Right lobe of liver (tissue), 6 donors: ENCODE measurements around the gene MRPL14. TPM values are rescaled to one million over a fixed set of nuclear protein-coding genes. Genes with fewer than 3 reads are reported as not detected.

Source experiments
- ATAC-seq, 4 donors: fragments of 200-7000 bp; cut with Tn5 transposase; one replicate each; pipeline ENCODE4 v1.9.1; 2020; ENCODE audit warnings: mild to moderate bottlenecking in 4 of 4, moderate library complexity in 4 of 4
- DNase-seq, 3 donors: peaks; one replicate each; pipeline ENCODE4 v3.0.0-alpha.2; 2020
- H3K27ac ChIP-seq, 3 donors: fragments of 200-600 bp; one replicate each; pipeline ENCODE4 v1.8.0; 2022
- H3K27me3 ChIP-seq, 2 donors: fragments of 200-600 bp; one replicate each; pipeline ENCODE4 v1.8.0; 2022
- H3K36me3 ChIP-seq, 4 donors: fragments of 200-600 bp; sonication (generic) in 1 of 4; one replicate each; pipeline versions ENCODE4 v1.5.1 to v1.8.0; 2017 to 2022; ENCODE audit warnings: control low read depth in 1 of 4
- H3K4me1 ChIP-seq, 4 donors: fragments of 200-600 bp; sonication (generic) in 1 of 4; one replicate each; pipeline versions ENCODE4 v1.5.1 to v1.8.0; 2017 to 2022; ENCODE audit warnings: control low read depth in 1 of 4
- H3K4me3 ChIP-seq, 3 donors: fragments of 200-600 bp; one replicate each; pipeline ENCODE4 v1.8.0; 2022
- H3K9me3 ChIP-seq, 4 donors: fragments of 200-600 bp; sonication (generic) in 1 of 4; one replicate each; pipeline versions ENCODE4 v1.5.1 to v1.8.0; 2017 to 2022; ENCODE audit warnings: control low read depth in 1 of 4
- CTCF ChIP-seq, 4 donors: fragments of 200-600 bp in 3 of 4; fragments of 450-650 bp in 1 of 4; IDR thresholded peaks; one replicate each; pipeline versions ENCODE4 v1.5.1 to v1.8.0; 2016 to 2022; ENCODE audit warnings: antibody characterized with exemption in 4 of 4, mild to moderate bottlenecking in 2 of 4
- POLR2A ChIP-seq: fragments of 450-650 bp; IDR thresholded peaks from one replicate; pipeline ENCODE4 v1.6.1; 2017; ENCODE audit warnings: antibody characterized with exemption, mild to moderate bottlenecking
- WGBS: methylation state at CpG from one replicate; pipeline ENCODE4 v1.1.6; 2018; ENCODE audit warnings: low coverage, low lambda C conversion rate; ENCODE audit not compliant: insufficient coverage; ENCODE audit errors: missing lambda C conversion rate; 5-methylcytosine and 5-hydroxymethylcytosine counted together
- intact Hi-C, 2 donors: fragments of 100-400 bp; cut with DNase I; formaldehyde crosslinking; loops; one replicate each; pipeline versions ENCODE4 v1.11.2 to v1.14.1; 2022
- total RNA-seq, 6 experiments: library from RNA; depleted of rRNA in 2 of 6; stranded (reverse); fragments of >200 nt in 2 of 6; fragmentation: NEBNext Ultra II Directional in 3 of 6; extraction: Animal tissue kit (Norgen Biotek cat#: 25700) in 3 of 6; gene quantifications; one replicate each; pipeline versions ENCODE4 v1.1.0 to v1.2.4, GENCODE V29; 2016 to 2023
- donor health status: DM: no; HTN: yes; CAD: no.
- donor health status: DM: no; HTN: no; CAD: no.
- donor health status: DM: no; HTN: no; CAD: no.
- donor health status: DM: no; HTN: yes; CAD: no.
- donor health status: DM: no; HTN: yes; CAD: no.

MRPL14 gene
- total RNA-seq, 6 experiments from 2014 or later = 26.5 to 70.0 (median 35.4) TPM

DNA sequence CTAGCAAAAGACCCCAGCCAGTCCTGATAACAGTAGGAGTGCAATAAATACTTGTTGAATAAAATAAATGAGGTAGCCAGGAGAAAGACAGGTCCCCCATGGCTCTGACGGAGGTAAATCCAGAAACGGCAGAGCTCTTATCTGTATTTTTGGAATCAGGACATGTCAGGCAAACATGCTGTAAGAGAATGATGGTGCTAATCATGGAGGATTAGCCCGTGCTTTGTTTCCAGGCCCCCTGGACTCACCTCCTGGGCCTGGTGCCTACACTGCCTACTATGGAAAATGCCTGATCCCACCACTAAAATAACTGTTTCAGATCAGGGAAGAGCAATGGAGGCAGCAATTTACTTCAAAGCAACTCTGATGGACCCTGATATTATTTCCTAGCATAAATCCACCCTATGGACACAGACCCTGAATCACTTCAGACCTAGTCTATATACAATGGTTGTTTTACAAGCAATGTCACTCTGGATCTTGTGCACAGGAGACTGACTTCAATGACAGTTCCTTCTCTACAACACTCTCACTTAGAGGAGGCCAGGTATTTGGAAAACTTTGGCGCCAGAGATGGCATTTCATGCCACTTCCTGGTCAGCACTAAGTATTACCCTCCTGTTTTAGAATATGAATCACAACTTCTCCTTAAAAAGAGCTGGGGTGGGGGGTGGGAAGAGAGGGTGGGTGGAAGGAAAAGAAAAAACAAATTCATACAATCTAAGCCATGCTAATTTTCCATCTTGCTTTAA lies 6.4 kb downstream of the MRPL14 start:
- intact Hi-C loops = no loop called here
- Histone ChIP-seq H3K36me3 (no peaks in the 10 kb centered on the region), H3K4me3 (no peak overlapping the region), H3K4me1 (peaks cover 0 to 78% (median 38%) of the 10 kb centered on the region in 4 donors), H3K27ac (no peak overlapping the region), H3K9me3 (no peaks in the 10 kb centered on the region), H3K27me3 (no peaks in the 10 kb centered on the region)
- TF ChIP-seq POLR2A (no peak), CTCF (IDR thresholded peaks at IDR 0.05) (no peak)
- DNase-seq = no peak
- WGBS = 54% methylated on average over 4 of the region's 4 CpGs
- no peak for ATAC-seq

DNA sequence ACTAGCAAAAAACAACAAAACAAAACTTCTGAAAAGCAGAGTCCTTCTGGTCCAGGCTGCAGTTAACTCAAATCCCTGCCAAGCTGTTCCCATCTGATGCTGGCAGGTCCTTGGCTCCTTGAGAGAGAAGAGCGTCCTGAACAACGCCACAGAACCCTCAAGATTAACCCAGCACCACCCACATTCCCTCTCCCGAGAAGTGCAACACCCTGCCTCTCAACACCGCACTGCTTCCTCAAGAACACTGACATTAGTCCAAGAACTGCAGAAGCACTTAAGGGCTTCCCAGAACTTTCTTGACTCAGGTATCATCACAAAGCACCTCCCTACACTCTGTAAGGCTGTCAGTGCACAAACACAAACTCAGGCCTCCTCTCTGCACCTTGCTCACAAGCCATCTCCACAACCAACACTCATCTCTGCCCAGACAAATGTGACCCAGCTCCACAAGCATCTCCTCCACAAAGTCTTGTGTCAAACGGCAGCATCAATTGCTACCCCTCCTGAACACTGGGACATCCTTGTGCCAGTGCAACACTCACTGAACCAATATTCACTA lies 7.5 kb downstream of the MRPL14 start:
- H3K27ac ChIP-seq = no peak overlapping the region
- DNase-seq (no peak), ATAC-seq (no peak)
- intact Hi-C loops = no loop called here
- no peak overlapping the region for H3K4me3 ChIP-seq
- no peaks in the 10 kb centered on the region for H3K9me3 ChIP-seq
- TF ChIP-seq POLR2A (no peak), CTCF (IDR thresholded peaks at IDR 0.05) (no peak)
- 77% methylated on average over 5 of the region's 5 CpGs for WGBS
- H3K4me1 ChIP-seq = peaks cover 0 to 71% (median 34%) of the 10 kb centered on the region in 4 donors
- no peaks in the 10 kb centered on the region for H3K36me3 ChIP-seq
- no peaks in the 10 kb centered on the region for H3K27me3 ChIP-seq

DNA sequence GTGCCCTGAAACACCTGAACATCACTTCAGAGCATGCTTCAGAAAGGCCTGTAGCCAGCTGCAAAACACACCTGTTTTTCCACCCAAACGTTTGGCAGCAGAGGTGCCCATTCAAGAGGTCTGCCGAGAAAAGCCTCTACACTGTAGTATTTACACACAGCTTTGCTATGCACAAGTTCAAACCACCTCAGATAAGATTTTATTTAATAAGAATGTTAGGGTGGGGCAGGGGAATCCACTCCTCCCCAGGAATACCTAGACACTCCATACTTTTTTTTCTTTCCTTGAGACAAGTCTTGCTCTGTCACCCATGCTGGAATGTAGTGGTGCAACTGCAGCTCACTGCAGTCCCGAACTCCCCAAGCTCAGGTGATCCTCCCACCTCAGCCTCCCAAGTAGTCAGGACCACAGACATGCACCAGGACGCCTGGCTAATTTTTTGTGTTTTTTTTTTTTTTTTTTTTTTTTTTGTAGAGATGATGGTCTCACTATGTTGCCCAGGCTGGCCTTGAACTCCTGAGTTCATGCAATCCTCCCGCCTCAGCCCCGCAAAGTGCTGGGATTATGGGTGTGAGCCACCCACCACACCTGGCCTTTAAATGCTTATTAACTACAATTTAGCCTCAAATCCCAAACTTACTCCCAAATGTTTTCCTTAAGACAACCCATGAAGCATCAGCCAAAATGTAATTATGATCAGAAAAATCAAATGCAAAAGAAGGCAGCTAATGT lies 9.7 kb downstream of the MRPL14 start:
- Histone ChIP-seq H3K36me3 (peaks cover 0 to 10% (median 2%) of the 10 kb centered on the region in 4 donors), H3K9me3 (no peaks in the 10 kb centered on the region), H3K27me3 (no peaks in the 10 kb centered on the region), H3K27ac (peak overlapping the region in 2 of 3 donors; percentile 13 to 53), H3K4me1 (peaks cover 0 to 55% (median 26%) of the 10 kb centered on the region in 4 donors), H3K4me3 (no peak overlapping the region)
- TF ChIP-seq CTCF (IDR thresholded peaks at IDR 0.05) = no peak
- no peak for TF ChIP-seq POLR2A
- DNase-seq (no peak), ATAC-seq (peak; percentile 18 to 69 (median 46))
- intact Hi-C loops = no loop called here
- WGBS = 20% methylated on average over 6 of the region's 6 CpGs

- intact Hi-C loops = no loop called here
- peak in 1 of 3 donors; percentile 75 for DNase-seq
- Histone ChIP-seq H3K27ac (peak overlapping the region in 2 of 3 donors; percentile 13 to 53), H3K4me1 (peaks cover 0 to 62% (median 30%) of the 10 kb centered on the region in 4 donors), H3K27me3 (no peaks in the 10 kb centered on the region), H3K36me3 (peaks cover 0 to 10% (median 2%) of the 10 kb centered on the region in 4 donors), H3K9me3 (no peaks in the 10 kb centered on the region), H3K4me3 (no peak overlapping the region)
- ATAC-seq = peak; percentile 85 to 91 (median 89)
- TF ChIP-seq POLR2A = no peak
- TF ChIP-seq CTCF (IDR thresholded peaks at IDR 0.05) = no peak
- WGBS = 65% methylated on average over 4 of the region's 4 CpGs
Observed at GRCh38 chr6:44116641-44117382, 10.4 kb downstream of the MRPL14 start.
